Fibroblast of the conjunctiva (primary cell): ENCODE data around the gene IFNL4.
"Not testable (repeated sequence)": the region's sequence is repeated elsewhere in the genome, so short reads cannot be mapped to it uniquely, and the experiment has no call there.

Experiments
- DNase-seq: peaks from one replicate; pipeline ENCODE4 v3.0.0-alpha.2; 2010; ENCODE audit warnings: low read depth

IFNL4 gene

DNA sequence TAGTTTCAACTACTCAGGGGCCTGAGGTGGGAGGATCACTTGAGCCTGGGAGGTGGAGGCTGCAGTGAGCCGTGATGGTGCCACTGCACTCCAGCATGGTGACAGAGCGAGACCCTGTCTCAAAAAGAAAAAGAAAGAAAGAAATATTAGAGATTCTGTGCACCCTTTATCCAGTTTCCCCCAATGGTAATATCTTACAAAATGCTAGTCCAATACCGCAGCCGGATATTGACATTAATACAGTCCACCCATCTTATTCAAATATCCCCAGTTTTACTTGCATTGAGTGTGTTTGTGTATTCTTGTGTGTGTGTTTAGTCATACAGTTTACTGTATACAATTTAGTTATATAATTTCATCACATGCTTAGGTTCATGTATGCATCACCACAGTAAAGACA lies 8.6 kb upstream of the IFNL4 start:
- no peak for DNase-seq

GRCh38 chr19:39254531-39255345 lies 6.1 kb upstream of the IFNL4 start:
- no peak for DNase-seq

- no peak for DNase-seq
These were observed 4.9 kb upstream of the IFNL4 start for GRCh38 chr19:39253374-39254149.

DNA sequence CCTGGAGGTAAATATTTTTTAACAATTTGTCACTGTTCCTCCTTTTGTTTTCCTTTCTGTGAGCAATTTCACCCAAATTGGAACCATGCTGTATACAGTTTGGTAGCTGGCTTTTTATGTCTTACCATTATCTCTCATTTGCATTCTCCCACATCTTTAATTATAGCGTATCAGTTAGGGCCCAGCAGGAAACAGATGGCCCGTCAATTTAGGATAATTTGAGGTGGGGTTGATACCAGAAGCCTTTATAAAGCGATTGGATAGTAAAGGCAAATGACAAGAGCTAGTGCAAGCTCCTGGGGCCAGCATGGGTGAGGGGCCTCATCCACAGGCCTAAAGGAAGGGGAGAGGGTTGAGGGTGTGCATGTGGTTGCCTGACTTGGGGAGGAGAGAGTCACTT lies 3.8 kb upstream of the IFNL4 start:
- no peak for DNase-seq

DNA sequence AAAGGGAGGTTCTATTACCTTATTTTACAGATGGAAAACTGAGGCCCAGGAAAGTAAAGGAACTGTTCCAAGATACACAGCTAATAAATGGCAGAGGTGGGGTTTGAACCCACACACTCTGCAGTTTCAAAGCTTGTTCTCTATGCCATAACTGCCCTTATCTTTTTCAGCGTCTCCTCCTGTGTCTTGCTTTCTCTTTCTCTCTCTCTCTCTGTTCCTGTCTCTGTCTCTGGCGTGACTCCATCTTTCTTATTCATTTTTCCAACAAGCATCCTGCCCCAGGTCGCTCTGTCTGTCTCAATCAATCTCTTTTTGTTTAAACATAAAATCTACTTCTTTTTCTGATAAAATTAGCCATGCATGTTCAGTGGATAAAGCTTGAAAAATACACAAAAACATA lies 3.2 kb upstream of the IFNL4 start:
- no peak for DNase-seq

DNA sequence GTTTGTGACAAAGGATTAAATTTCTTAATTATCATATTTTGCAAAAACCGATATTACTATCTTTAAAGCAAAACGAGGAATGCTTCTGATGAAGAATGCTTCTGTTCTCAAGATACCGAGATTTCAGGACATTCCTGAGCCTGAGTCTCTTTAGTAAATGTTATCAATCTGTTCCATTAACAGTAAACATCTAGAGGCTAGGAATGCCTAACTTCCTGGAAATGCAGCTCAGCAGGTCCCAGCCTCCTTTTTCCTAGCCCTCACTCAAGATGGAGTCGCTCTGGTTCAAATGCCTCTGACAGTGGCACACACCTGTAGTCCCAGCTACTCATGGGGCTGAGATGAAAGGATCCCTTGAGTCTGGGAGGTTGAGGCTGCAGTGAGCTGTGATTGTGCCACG lies 2.4 kb upstream of the IFNL4 start:
- DNase-seq = no peak

DNA sequence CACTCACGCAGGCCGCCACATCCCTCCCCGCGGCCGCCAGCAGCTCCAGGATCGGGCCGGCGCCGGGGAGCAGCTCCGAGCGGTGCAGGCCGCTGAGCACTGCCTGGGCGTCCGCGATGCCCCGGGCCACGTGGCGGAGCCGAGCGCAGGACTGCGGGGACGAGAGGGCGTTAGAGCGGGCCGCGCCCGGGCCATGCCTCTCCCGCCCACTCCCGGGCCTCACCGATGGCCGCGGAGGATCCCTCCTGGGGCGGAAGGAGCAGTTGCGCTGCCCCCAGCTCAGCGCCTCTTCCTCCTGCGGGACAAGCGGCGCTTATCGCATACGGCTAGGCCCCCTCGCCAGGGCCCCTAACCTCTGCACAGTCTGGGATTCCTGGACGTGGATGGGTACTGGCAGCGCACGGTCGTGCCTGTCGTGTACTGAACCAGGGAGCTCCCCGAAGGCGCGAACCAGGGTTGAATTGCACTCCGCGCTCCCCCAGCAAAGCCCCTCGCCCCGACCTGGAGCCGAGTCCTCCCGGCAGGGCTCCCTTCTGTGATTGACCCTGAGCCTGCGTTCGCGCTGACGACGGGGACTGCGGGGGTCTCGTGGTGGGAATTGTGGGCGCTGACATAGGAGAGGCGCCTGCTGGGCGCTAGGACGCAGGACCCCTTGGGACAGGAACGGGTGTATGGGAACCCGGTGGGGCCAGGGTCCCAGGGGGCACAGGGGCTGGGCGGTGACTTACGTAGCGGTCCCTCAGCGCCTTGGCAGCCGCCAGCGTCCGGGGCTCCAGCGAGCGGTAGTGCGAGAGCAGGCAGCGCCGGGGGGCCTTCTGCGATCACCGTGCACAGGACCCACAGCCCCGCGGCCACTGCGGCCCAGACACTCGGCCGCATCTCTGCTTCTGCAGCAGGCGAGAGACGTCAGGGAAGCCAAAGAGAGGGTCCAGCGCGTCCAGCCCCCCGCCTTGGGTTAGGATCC lies 673 bp downstream of the IFNL4 start:
- DNase-seq = no peak

GRCh38 chr19:39246951-39247669 lies 1.5 kb downstream of the IFNL4 start:
- no peak for DNase-seq

GRCh38 chr19:39245166-39245565 lies 3.5 kb downstream of the IFNL4 start:
- DNase-seq = not testable (repeated sequence)

GRCh38 chr19:39244410-39245100 lies 4.1 kb downstream of the IFNL4 start, which contains the start of gene IFNL3:
TSS of gene IFNL3 (minus strand) at chr19:39245006. CDS start at chr19:39244967, 39 bp downstream.
- DNase-seq = not testable (repeated sequence)

- DNase-seq = not testable (repeated sequence)
These were observed 4.9 kb downstream of the IFNL4 start for GRCh38 chr19:39243741-39244140.

GRCh38 chr19:39240421-39240820 lies 8.2 kb downstream of the IFNL4 start:
- DNase-seq = no peak

DNA sequence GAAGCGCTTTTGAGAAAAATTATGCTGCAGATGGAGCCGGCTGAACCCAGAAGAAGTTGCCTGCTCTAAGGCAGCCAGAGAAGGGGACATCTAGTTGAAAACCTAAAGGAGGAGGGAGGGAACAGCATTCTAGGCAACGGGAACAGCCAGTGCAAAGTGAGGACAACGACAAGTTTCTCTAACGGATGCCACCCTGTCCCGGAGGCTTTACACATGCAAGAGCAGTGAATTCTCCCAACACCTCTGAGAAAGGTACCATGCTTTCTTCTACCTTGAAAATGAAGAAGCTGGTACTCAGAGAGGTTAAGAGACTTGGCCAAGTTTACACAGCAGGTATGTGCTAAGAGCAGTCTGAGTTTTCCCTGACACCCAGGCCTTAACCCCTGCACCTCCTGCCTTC lies 9.7 kb downstream of the IFNL4 start:
- no peak for DNase-seq

GRCh38 chr19:39238209-39238608 lies 10.4 kb downstream of the IFNL4 start:
- no peak for DNase-seq

- no peak for DNase-seq
These were observed 11.2 kb downstream of the IFNL4 start for GRCh38 chr19:39237200-39238184.

DNA sequence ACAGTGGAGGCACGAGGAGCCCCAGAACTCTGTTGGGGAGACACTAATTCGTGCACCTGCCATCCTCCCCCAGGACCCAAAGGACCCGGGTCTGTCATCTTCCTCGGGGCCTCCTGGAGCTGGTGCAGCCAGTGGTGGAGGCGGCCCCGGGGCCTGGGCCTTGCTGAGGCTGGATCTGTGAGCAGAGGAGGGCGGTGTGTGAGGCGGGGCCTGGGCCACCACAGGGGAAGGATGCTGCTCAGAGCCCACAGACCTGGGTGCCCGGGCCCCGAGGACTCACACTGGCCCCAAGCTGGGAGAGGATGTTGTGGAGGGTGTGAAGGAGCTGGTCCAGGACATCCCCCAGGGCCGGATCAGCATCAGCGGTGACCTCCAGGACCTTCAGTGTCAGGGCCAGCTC lies 12.1 kb downstream of the IFNL4 start:
- DNase-seq = no peak

DNA sequence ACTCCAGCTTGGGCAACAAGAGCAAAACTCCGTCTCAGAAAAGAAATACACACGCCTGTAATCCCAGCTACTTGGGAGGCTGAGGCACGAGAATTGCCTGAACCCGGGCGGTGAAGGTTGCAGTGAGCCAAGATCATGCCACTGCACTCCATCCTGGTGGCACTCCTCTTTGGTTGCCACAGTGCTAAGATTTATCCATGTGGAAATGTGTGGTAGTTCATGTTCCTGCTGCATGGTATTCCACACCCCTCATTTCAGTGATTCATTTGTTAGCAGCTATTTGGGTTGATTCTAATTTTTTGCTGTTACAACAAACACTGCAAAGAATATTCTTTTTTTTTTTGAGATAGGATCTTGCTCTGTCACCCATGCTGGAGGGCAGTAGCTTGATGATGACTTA lies 15.9 kb downstream of the IFNL4 start:
- no peak for DNase-seq

DNA sequence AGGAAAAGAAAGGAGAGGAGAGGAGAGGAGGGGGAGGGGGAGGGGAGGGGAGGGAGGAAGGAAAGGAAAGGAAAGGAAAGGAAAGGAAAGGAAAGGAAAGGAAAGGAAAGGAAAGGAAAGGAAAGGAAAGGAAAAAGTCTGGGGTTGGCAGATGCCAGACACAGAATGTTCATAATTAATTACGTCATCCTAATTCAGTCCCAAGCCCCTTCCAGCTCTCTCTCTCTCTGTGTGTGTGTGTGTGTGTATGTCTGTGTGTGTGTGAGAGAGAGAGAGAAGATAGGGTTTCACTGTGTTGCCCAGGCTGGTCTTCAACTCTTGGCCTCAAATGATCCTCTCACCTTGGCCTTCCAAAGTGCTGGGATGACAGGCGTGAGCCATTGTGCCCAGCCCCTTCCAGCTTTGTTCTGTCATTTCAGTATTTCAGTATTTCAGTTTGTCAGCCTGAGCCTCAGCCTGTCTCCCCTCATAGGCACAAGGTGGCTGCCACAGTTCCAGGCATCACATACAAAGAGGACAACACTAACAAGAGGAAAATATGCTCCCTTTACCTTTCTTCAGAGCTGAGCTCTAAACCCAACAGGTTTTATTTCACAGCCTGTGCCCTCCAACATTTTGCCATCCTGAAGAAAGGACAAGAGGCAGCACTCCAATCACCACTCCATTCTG lies 18.4 kb downstream of the IFNL4 start:
- no peak for DNase-seq

- no peak for DNase-seq
These were observed 23.7 kb downstream of the IFNL4 start for GRCh38 chr19:39224910-39225309.
